IMR-90 (cell line): ENCODE results near the gene EPS8. TPM values are rescaled to one million over a fixed set of nuclear protein-coding genes. Genes with fewer than 3 reads are reported as not detected.

Experiments
- ATAC-seq: fragments of 200-7000 bp; cut with Tn5 transposase; 2 replicates; pipeline ENCODE4 v1.9.1; 2020; ENCODE audit warnings: low read depth, mild to moderate bottlenecking, moderate library complexity
- BruUV-seq: library from RNA; stranded (reverse); fragments of 400-500 nt; replicated peaks from 2 replicates; lab custom pipeline; 2021; lab: Mats Ljungman, UMichigan
- CTCF ChIA-PET: fragments of 300-600 bp; formaldehyde crosslinking; extraction: SDS; loops from one replicate; lab custom pipeline; 2021; ENCODE audit warnings: antibody characterized with exemption; lab: Yijun Ruan, JAX
- POLR2A ChIA-PET: fragments of 300-600 bp; sonication (Branson Sonifier 250); formaldehyde crosslinking; loops from one replicate; lab custom pipeline; 2022; ENCODE audit warnings: antibody characterized with exemption; ENCODE audit not compliant: unreplicated experiment; lab: Charles Lee
- DNase-seq: peaks from one replicate; pipeline ENCODE4 v3.0.0; 2013
- H2AFZ ChIP-seq: replicated peaks from 2 replicates; pipeline ENCODE3; 2013; ENCODE audit warnings: low read length, mild to moderate bottlenecking; ENCODE audit not compliant: poor library complexity
- H2AK5ac ChIP-seq: 2 replicates; pipeline ENCODE4 v1.6.1; 2013; ENCODE audit warnings: low read depth, low read length, inconsistent platforms
- H2AK9ac ChIP-seq: replicated peaks from 2 replicates; pipeline ENCODE3; 2013; ENCODE audit warnings: mild to moderate bottlenecking, low read depth, low read length, moderate library complexity; ENCODE audit not compliant: poor library complexity
- H2BK120ac ChIP-seq: 2 replicates; pipeline ENCODE4 v1.6.1; 2013; ENCODE audit warnings: low read depth, low read length, inconsistent platforms
- H2BK15ac ChIP-seq: 3 replicates; pipeline ENCODE4 v1.6.1; 2013; ENCODE audit warnings: low read depth, low read length, inconsistent platforms
- H2BK20ac ChIP-seq: 2 replicates; pipeline ENCODE4 v1.6.1; 2013; ENCODE audit warnings: low read depth, mild to moderate bottlenecking, inconsistent platforms, low read length, moderate library complexity
- H2BK5ac ChIP-seq: 2 replicates; pipeline ENCODE4 v1.6.1; 2013; ENCODE audit warnings: mild to moderate bottlenecking, low read depth, low read length, inconsistent platforms; ENCODE audit not compliant: poor library complexity, severe bottlenecking
- H3K14ac ChIP-seq: replicated peaks from 2 replicates; pipeline ENCODE4 v1.6.1; 2013; ENCODE audit warnings: low read depth, low read length, inconsistent platforms
- H3K18ac ChIP-seq: 2 replicates; pipeline ENCODE4 v1.6.1; 2013; ENCODE audit warnings: low read depth, low read length, control low read depth
- H3K23ac ChIP-seq: 2 replicates; pipeline ENCODE4 v1.6.1; 2013; ENCODE audit warnings: low read depth, low read length, inconsistent platforms
- H3K27ac ChIP-seq: 2 replicates; pipeline ENCODE4 v1.5.1; 2013; ENCODE audit warnings: mild to moderate bottlenecking, control low read depth, low read length; ENCODE audit not compliant: insufficient read depth
- H3K27me3 ChIP-seq: 2 replicates; pipeline ENCODE4 v1.6.1; 2013; ENCODE audit warnings: low read length; ENCODE audit not compliant: control insufficient read depth, insufficient read depth
- H3K36me3 ChIP-seq: 2 replicates; pipeline ENCODE4 v1.6.1; 2013; ENCODE audit warnings: low read length, mixed read lengths; ENCODE audit not compliant: control insufficient read depth, insufficient read depth
- H3K4ac ChIP-seq: 2 replicates; pipeline ENCODE4 v1.6.1; 2013; ENCODE audit warnings: low read depth, low read length, inconsistent platforms
- H3K4me1 ChIP-seq: 2 replicates; pipeline ENCODE4 v1.6.1; 2013; ENCODE audit warnings: low read length, mixed read lengths; ENCODE audit not compliant: control insufficient read depth, insufficient read depth
- H3K4me2 ChIP-seq: 2 replicates; pipeline ENCODE4 v1.6.1; 2013; ENCODE audit warnings: low read depth, mild to moderate bottlenecking, control low read depth, low read length, moderate library complexity
- H3K4me3 ChIP-seq: 2 replicates; pipeline ENCODE4 v1.5.1; 2013; ENCODE audit warnings: low read depth, mild to moderate bottlenecking, control low read depth, low read length, moderate library complexity; ENCODE audit not compliant: insufficient read depth
- H3K56ac ChIP-seq: 2 replicates; pipeline ENCODE4 v1.6.1; 2013; ENCODE audit warnings: low read length, inconsistent platforms; ENCODE audit not compliant: insufficient read depth; ENCODE audit errors: extremely low read depth
- H3K79me1 ChIP-seq, 2 experiments: 2 replicates each; pipeline ENCODE4 v1.6.1; 2013; ENCODE audit warnings: low read length in 2 of 2, inconsistent platforms in 1 of 2, low read depth in 1 of 2
- H3K9ac ChIP-seq: 2 replicates; pipeline ENCODE4 v1.6.1; 2013; ENCODE audit warnings: low read depth, low read length, control low read depth
- H3K9me1 ChIP-seq: 2 replicates; pipeline ENCODE4 v1.6.1; 2013; ENCODE audit warnings: low read length, inconsistent platforms; ENCODE audit not compliant: insufficient read depth
- H3K9me3 ChIP-seq: 2 replicates; pipeline ENCODE4 v1.6.1; 2013; ENCODE audit warnings: low read length; ENCODE audit not compliant: control insufficient read depth, insufficient read depth
- H4K20me1 ChIP-seq: 2 replicates; pipeline ENCODE4 v1.6.1; 2013; ENCODE audit warnings: low read length, inconsistent platforms; ENCODE audit not compliant: insufficient read depth
- H4K5ac ChIP-seq: 2 replicates; pipeline ENCODE4 v1.6.1; 2013; ENCODE audit warnings: mild to moderate bottlenecking, low read depth, low read length, control low read depth
- H4K8ac ChIP-seq, 2 experiments: 2 replicates each; pipeline ENCODE4 v1.6.1; 2013; ENCODE audit warnings: low read depth in 2 of 2, low read length in 2 of 2, control low read depth in 1 of 2, inconsistent platforms in 1 of 2
- H4K91ac ChIP-seq: 2 replicates; pipeline ENCODE4 v1.6.1; 2013; ENCODE audit warnings: low read depth, low read length, inconsistent platforms; ENCODE audit not compliant: insufficient read depth
- CEBPB ChIP-seq: IDR thresholded peaks from 2 replicates; pipeline ENCODE4 v1.6.1; 2012; ENCODE audit warnings: low read depth, low read length, improper control_type of control experiment
- CHD1 ChIP-seq: IDR thresholded peaks from 2 replicates; pipeline ENCODE4 v1.6.1; 2012; ENCODE audit warnings: low read depth, low read length, improper control_type of control experiment
- whole genome bisulfite sequencing, 2 experiments: methylation state at CpG; one replicate each; pipeline versions ENCODE4 v1.1.5 to v1.1.7; 2013; ENCODE audit warnings: missing lambda C conversion rate in 2 of 2; ENCODE audit not compliant: insufficient read length in 1 of 2; ENCODE audit errors: extremely low coverage in 2 of 2; 5-methylcytosine and 5-hydroxymethylcytosine counted together
- dilution Hi-C: fragments of 300-500 bp; cut with HindIII; formaldehyde crosslinking; loops from one replicate; pipeline ENCODE4 v1.14.3; 2018; ENCODE audit warnings: low sequenced_read_pairs; ENCODE audit not compliant: unreplicated experiment
- in situ Hi-C: fragments of 300-500 bp; cut with MboI; formaldehyde crosslinking; loops from 3 replicates; pipeline ENCODE4 v1.14.3; 2019; ENCODE audit warnings: low sequenced_read_pairs, inconsistent platforms, mixed read lengths
- intact Hi-C: fragments of 100-400 bp; cut with micrococcal nuclease; formaldehyde crosslinking; loops from 2 replicates; pipeline ENCODE4 v1.10.0; 2022
- polyA plus RNA-seq, 3 experiments: library from polyadenylated mRNA; depleted of rRNA; stranded (reverse); fragments of >200 nt; gene quantifications; 2 replicates each; pipeline ENCODE4 v1.2.3, GENCODE V29; 2012; ENCODE audit warnings: low replicate concordance in 1 of 3
- total RNA-seq: library from RNA; depleted of rRNA; stranded (reverse); fragments of >200 nt; gene quantifications from 2 replicates; pipeline ENCODE4 v1.2.3, GENCODE V29; 2012

EPS8 gene
- total and polyA plus RNA-seq, 2 of the 4 experiments (the other 2 are of a cell fraction): 45.1 to 104 TPM

DNA sequence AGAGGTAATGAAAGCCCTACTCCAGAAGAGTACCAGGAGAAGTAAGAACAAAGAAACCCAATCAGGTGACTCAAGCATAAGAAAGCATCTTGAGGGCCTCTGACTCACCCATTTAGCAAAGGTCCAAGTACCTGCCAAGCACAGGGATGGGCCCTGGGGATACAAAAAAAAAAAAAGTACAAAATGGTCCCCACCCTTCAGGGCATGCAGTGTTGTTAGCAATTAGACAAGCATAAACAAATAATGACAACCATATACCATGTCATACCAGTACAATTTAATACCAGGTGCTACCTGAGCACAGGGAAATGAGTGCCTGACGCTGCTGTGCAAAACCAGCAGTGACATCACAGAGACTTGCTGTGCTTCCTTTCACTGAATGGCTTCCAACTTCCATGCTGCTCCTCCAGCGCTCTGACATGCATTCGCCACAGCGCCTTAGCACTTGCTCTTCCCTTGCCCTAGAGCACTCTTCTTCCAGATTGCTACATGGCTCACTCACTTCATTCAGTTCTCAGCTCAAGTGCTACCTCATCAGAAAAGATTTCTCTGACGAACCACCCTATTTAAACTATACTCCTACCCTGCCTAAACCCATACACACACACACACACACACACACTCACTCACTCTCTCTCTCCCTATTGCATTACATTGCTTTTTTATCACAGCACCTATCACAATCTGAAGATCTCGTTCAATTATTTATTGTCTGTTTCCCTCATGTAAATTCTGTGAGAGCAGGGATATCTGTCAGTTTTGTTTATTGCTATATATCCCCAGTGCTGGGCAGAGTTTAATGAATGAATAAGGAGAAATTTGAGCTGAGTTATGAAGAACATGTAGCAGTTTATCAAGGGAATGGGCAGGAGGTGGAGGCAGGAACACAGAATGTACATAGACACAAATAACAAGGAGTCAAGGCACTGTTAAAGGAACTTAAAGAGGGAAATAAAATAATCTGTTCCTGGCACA is 12.9 kb upstream of the EPS8 start:
- ATAC-seq: peak; percentile 85
- Histone ChIP-seq H2AK9ac (peak overlapping the region; percentile 66), H4K91ac (peak overlapping the region; percentile 28; the same call in 1 of the 2 replicates), H3K27me3 (no peaks in the 10 kb centered on the region), H3K18ac (no peak overlapping the region), H2BK15ac (no peak overlapping the region; the same call in 2 of the 3 replicates), H4K5ac (no peak overlapping the region), H2AK5ac (0 out of 2 replicates have a peak overlapping the region, but pooled peaks have one; percentile 38), H3K9ac (no peak overlapping the region), H3K4me2 (peak overlapping the region; percentile 0; the same call in 1 of the 2 replicates), H2BK5ac (peak overlapping the region; percentile 42), H4K20me1 (no peaks in the 10 kb centered on the region), H3K27ac (no peak overlapping the region), H3K4ac (0 out of 2 replicates have a peak overlapping the region, but pooled peaks have one; percentile 1), H3K79me1 (no peaks in the 10 kb centered on the region), H3K56ac (no peak overlapping the region), H3K9me3 (no peaks in the 10 kb centered on the region), H2BK120ac (no peak overlapping the region), H3K36me3 (no peaks in the 10 kb centered on the region), H3K23ac (0 out of 2 replicates have a peak overlapping the region, but pooled peaks have one; percentile 59), H3K9me1 (peaks cover 4% of the 10 kb centered on the region), H2BK20ac (peak overlapping the region; percentile 26; the same call in 1 of the 2 replicates), H2AFZ (peak overlapping the region; percentile 58), H3K4me3 (no peak overlapping the region), H4K8ac (no peak overlapping the region; a peak in 1 of 4 replicates), H3K4me1 (peaks cover 9% of the 10 kb centered on the region), H3K14ac (0 out of 2 replicates have a peak overlapping the region, but pooled peaks have one; percentile 16)
- TF ChIP-seq CEBPB: peak; percentile 44; the same call in 1 of the 2 replicates
- no peak for TF ChIP-seq CHD1
- CTCF ChIA-PET: no interaction called here
- in situ Hi-C loops: no loop called here
- intact Hi-C loops: no loop called here
- whole genome bisulfite sequencing, 2 experiments: 86% methylated on average over 5 of the region's 6 CpGs; no CpG with 5 or more reads in 1 of the 2 experiments
- no TSS peak for BruUV-seq
- dilution Hi-C loops: no loop called here
- POLR2A ChIA-PET: no interaction called here
- peak; percentile 85 for DNase-seq
